ENCODE measurements around the gene ZNF862. TPM values are rescaled to one million over a fixed set of nuclear protein-coding genes. Genes with fewer than 3 reads are reported as not detected.

Gene ZNF862
- polyA plus RNA-seq, 1 of the 3 experiments (the other 2 are of a cell fraction) = 17.3 TPM

DNA sequence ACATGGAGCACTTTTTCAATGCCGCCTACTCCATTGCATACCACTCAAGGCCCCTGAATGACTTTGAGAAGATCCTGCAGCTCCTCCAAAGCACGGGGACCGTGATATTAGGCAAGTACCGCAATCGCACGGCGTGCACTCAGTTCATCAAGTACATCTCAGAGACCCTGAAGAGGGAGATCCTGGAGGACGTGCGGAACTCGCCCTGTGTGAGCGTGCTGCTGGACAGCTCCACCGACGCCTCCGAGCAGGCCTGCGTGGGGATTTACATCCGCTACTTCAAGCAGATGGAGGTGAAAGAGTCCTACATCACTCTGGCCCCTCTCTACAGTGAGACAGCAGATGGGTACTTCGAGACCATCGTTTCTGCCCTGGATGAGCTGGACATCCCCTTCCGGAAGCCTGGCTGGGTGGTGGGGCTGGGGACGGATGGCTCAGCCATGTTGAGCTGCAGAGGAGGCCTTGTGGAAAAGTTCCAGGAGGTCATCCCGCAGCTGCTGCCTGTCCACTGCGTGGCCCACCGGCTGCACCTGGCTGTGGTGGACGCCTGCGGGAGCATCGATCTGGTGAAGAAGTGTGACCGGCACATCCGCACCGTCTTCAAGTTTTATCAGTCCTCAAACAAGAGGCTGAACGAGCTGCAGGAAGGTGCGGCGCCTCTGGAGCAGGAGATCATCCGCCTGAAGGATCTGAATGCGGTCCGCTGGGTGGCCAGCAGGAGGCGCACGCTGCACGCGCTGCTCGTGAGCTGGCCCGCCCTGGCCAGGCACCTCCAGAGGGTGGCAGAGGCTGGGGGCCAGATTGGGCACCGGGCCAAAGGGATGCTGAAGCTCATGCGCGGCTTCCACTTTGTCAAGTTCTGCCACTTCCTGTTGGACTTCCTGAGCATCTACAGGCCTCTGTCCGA lies 22.9 kb downstream of the ZNF862 start:
- CTCF ChIA-PET = interaction anchor here (0.8 to 2.7 kb wide), 8 partner anchors 9 to 67 kb away, joined by 3 to 6 read pairs (median 4); no protein-coding TSS in a partner anchor
- H3K36me3 ChIP-seq (replicated peaks in 1 of 2; ENCODE audit: control insufficient read depth in 1 of 2, insufficient read depth in 2 of 2, low read length in 1 of 2) = peaks cover 4 to 49% of the 10 kb centered on the region in 2 experiments
- H4K20me1 ChIP-seq (ENCODE audit: insufficient read depth) = no peaks in the 10 kb centered on the region
- no peaks in the 10 kb centered on the region for H3K9me2 ChIP-seq
- H3F3A ChIP-seq (replicated peaks; ENCODE audit: insufficient read depth) = no peaks in the 10 kb centered on the region
- H3K9me3 ChIP-seq = no peaks in the 10 kb centered on the region
- TF ChIP-seq ELF1 (IDR thresholded peaks at IDR 0.05) = no peak
- TF ChIP-seq, protein P1, sequence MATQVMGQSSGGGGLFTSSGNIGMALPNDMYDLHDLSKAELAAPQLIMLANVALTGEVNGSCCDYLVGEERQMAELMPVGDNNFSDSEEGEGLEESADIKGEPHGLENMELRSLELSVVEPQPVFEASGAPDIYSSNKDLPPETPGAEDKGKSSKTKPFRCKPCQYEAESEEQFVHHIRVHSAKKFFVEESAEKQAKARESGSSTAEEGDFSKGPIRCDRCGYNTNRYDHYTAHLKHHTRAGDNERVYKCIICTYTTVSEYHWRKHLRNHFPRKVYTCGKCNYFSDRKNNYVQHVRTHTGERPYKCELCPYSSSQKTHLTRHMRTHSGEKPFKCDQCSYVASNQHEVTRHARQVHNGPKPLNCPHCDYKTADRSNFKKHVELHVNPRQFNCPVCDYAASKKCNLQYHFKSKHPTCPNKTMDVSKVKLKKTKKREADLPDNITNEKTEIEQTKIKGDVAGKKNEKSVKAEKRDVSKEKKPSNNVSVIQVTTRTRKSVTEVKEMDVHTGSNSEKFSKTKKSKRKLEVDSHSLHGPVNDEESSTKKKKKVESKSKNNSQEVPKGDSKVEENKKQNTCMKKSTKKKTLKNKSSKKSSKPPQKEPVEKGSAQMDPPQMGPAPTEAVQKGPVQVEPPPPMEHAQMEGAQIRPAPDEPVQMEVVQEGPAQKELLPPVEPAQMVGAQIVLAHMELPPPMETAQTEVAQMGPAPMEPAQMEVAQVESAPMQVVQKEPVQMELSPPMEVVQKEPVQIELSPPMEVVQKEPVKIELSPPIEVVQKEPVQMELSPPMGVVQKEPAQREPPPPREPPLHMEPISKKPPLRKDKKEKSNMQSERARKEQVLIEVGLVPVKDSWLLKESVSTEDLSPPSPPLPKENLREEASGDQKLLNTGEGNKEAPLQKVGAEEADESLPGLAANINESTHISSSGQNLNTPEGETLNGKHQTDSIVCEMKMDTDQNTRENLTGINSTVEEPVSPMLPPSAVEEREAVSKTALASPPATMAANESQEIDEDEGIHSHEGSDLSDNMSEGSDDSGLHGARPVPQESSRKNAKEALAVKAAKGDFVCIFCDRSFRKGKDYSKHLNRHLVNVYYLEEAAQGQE (IDR thresholded peaks at IDR 0.05; ENCODE audit: low read depth, low read length) = 0 out of 2 replicates have a peak, but pooled peaks have one; percentile 31
- TF ChIP-seq, protein P2, sequence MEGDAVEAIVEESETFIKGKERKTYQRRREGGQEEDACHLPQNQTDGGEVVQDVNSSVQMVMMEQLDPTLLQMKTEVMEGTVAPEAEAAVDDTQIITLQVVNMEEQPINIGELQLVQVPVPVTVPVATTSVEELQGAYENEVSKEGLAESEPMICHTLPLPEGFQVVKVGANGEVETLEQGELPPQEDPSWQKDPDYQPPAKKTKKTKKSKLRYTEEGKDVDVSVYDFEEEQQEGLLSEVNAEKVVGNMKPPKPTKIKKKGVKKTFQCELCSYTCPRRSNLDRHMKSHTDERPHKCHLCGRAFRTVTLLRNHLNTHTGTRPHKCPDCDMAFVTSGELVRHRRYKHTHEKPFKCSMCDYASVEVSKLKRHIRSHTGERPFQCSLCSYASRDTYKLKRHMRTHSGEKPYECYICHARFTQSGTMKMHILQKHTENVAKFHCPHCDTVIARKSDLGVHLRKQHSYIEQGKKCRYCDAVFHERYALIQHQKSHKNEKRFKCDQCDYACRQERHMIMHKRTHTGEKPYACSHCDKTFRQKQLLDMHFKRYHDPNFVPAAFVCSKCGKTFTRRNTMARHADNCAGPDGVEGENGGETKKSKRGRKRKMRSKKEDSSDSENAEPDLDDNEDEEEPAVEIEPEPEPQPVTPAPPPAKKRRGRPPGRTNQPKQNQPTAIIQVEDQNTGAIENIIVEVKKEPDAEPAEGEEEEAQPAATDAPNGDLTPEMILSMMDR (IDR thresholded peaks at IDR 0.05) = peak; percentile 37
- no peak overlapping the region for H3K4me3 ChIP-seq (ENCODE audit: low read depth in 2 of 2, low read length in 1 of 2)
- POLR2A ChIA-PET = no interaction called here
- peaks cover 0 to under 1% of the 10 kb centered on the region in 2 experiments; a peak in 1 of 4 replicates for H3K4me1 ChIP-seq (ENCODE audit: control insufficient read depth in 1 of 2, insufficient read depth in 2 of 2, low read depth in 1 of 2, low read length in 1 of 2)
- H2AFZ ChIP-seq (ENCODE audit: low read depth) = no peak overlapping the region
- no peak overlapping the region for H3K9ac ChIP-seq
- WGBS (ENCODE audit: low lambda C conversion rate) = 90% methylated on average over 45 of the region's 45 CpGs
- H3K27me3 ChIP-seq (ENCODE audit: insufficient read depth) = no peaks in the 10 kb centered on the region
- peak; percentile 65 for DNase-seq
- H3K4me2 ChIP-seq = no peak overlapping the region
- no peak overlapping the region for H3K27ac ChIP-seq (ENCODE audit: low read depth in 2 of 2, low read length in 1 of 2)
- no peaks in the 10 kb centered on the region for H3K79me2 ChIP-seq (ENCODE audit: insufficient read depth)

DNA sequence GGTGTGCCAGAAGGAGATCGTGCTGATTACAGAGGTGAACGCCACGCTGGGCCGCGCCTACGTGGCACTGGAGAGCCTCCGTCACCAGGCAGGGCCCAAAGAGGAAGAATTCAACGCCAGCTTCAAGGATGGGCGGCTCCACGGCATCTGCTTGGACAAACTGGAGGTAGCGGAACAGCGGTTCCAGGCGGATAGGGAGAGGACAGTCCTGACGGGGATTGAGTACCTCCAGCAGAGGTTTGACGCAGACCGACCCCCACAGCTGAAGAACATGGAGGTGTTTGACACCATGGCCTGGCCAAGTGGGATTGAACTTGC lies 23.5 kb downstream of the ZNF862 start:
- DNase-seq = no peak
- H3K27ac ChIP-seq (ENCODE audit: low read depth in 2 of 2, low read length in 1 of 2) = no peak overlapping the region
- H3K4me3 ChIP-seq (ENCODE audit: low read depth in 2 of 2, low read length in 1 of 2) = no peak overlapping the region
- H4K20me1 ChIP-seq (ENCODE audit: insufficient read depth) = no peaks in the 10 kb centered on the region
- no peak overlapping the region for H3K4me2 ChIP-seq
- ChIA-PET CTCF (interaction anchor here (0.8 to 2.7 kb wide), 9 partner anchors 9 to 68 kb away, joined by 3 to 6 read pairs (median 4); no protein-coding TSS in a partner anchor), POLR2A (interaction anchor here (0.6 kb wide), 1 partner anchor 10 kb away, joined by 4 read pairs; no protein-coding TSS in a partner anchor)
- no peak overlapping the region for H3K9ac ChIP-seq
- no peaks in the 10 kb centered on the region for H3K79me2 ChIP-seq (ENCODE audit: insufficient read depth)
- H3K4me1 ChIP-seq (ENCODE audit: control insufficient read depth in 1 of 2, insufficient read depth in 2 of 2, low read depth in 1 of 2, low read length in 1 of 2) = no peaks in the 10 kb centered on the region
- no peak overlapping the region for H2AFZ ChIP-seq (ENCODE audit: low read depth)
- H3F3A ChIP-seq (replicated peaks; ENCODE audit: insufficient read depth) = no peaks in the 10 kb centered on the region
- H3K36me3 ChIP-seq (replicated peaks in 1 of 2; ENCODE audit: control insufficient read depth in 1 of 2, insufficient read depth in 2 of 2, low read length in 1 of 2) = peaks cover 4 to 49% of the 10 kb centered on the region in 2 experiments
- WGBS (ENCODE audit: low lambda C conversion rate) = 96% methylated on average over 16 of the region's 16 CpGs
- H3K9me2 ChIP-seq = no peaks in the 10 kb centered on the region
- H3K9me3 ChIP-seq = no peaks in the 10 kb centered on the region
- H3K27me3 ChIP-seq (ENCODE audit: insufficient read depth) = no peaks in the 10 kb centered on the region
- TF ChIP-seq TCF12 (IDR thresholded peaks at IDR 0.05) = no peak
- TF ChIP-seq GATA2 (CRISPR knock-in tag; IDR thresholded peaks at IDR 0.05) = no peak
- TF ChIP-seq MEF2A (IDR thresholded peaks at IDR 0.05; ENCODE audit: borderline replicate concordance, low read depth) = no peak
- TF ChIP-seq SMC3 (IDR thresholded peaks at IDR 0.05; ENCODE audit: low read depth, low read length) = no peak
- no peak for TF ChIP-seq FOXM1 (IDR thresholded peaks at IDR 0.05; ENCODE audit: low read depth)
- TF ChIP-seq TAF1 (IDR thresholded peaks at IDR 0.05; ENCODE audit: borderline replicate concordance, low read depth, low read length) = no peak
- TF ChIP-seq, protein P3, sequence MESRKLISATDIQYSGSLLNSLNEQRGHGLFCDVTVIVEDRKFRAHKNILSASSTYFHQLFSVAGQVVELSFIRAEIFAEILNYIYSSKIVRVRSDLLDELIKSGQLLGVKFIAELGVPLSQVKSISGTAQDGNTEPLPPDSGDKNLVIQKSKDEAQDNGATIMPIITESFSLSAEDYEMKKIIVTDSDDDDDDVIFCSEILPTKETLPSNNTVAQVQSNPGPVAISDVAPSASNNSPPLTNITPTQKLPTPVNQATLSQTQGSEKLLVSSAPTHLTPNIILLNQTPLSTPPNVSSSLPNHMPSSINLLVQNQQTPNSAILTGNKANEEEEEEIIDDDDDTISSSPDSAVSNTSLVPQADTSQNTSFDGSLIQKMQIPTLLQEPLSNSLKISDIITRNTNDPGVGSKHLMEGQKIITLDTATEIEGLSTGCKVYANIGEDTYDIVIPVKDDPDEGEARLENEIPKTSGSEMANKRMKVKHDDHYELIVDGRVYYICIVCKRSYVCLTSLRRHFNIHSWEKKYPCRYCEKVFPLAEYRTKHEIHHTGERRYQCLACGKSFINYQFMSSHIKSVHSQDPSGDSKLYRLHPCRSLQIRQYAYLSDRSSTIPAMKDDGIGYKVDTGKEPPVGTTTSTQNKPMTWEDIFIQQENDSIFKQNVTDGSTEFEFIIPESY (IDR thresholded peaks at IDR 0.05; ENCODE audit: borderline replicate concordance, low read depth) = no peak
- no peak for TF ChIP-seq TEAD4 (IDR thresholded peaks at IDR 0.05; ENCODE audit: borderline replicate concordance, insufficient read depth)
- TF ChIP-seq, protein P4, sequence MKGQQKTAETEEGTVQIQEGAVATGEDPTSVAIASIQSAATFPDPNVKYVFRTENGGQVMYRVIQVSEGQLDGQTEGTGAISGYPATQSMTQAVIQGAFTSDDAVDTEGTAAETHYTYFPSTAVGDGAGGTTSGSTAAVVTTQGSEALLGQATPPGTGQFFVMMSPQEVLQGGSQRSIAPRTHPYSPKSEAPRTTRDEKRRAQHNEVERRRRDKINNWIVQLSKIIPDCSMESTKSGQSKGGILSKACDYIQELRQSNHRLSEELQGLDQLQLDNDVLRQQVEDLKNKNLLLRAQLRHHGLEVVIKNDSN (IDR thresholded peaks at IDR 0.05; ENCODE audit: borderline replicate concordance, low read depth) = no peak
- no peak for TF ChIP-seq RCOR1 (IDR thresholded peaks at IDR 0.05; ENCODE audit: low read length)
- TF ChIP-seq CHD2 (IDR thresholded peaks at IDR 0.05; ENCODE audit: low read length, partially characterized antibody) = no peak
